DMS153 (cell line): ENCODE results near the gene GNA15.
A peak's percentile ranks its signal among the peaks of the same experiment; 100 is the strongest.

Experiments used
- DNase-seq: peaks from one replicate; lab custom pipeline; 2025; lab: John Stamatoyannopoulos, UW

The GNA15 gene

DNA sequence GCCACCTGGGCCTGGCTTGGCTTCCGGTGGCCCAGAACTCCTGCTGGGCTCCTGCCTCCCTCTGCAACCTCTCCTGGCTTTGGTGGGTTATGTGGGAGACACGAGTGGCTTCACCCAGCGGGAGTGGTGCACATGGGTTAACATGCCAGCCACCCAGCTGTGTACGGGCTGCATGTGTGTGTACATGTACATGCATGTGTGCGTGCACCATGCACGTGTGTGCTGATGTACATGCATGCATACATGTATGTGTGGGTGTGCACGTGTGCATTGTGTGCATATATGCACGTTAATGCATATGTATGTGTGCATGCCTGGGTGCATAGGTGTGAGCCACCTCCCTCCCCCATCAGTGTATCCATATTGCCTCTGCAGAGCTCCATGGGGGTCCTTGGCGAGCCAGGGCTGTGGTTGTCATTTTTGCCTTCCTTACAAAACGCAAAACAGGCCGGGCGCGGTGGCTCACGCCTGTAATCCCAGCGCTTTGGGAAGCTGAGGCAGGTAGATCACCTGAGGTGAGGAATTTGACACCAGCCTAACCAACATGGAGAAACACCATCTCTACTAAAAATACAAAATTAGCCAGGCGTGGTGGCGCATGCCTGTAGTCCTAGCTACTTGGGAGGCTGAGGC is 29.2 kb upstream of the GNA15 start:
- no peak for DNase-seq

DNA sequence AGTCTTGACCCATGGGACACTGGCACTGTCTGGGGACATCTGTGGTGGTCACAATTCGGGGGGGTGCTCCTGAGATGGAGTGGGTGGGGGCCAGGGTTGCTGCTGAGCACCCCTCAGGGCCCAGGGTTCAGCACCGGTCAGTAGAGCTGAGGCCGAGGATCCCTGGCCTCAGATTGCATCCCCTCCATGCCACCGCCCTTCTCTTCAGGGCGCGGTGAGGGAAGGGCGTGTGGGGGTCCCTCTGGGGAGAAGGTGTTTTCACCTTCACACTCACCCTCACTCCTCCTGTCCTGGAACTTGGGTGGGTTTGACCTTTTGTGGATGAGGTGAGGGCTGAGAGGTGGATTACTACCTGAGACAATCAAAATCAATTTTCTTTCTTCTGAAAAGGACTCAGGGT is 28.2 kb upstream of the GNA15 start:
- no peak for DNase-seq

DNA sequence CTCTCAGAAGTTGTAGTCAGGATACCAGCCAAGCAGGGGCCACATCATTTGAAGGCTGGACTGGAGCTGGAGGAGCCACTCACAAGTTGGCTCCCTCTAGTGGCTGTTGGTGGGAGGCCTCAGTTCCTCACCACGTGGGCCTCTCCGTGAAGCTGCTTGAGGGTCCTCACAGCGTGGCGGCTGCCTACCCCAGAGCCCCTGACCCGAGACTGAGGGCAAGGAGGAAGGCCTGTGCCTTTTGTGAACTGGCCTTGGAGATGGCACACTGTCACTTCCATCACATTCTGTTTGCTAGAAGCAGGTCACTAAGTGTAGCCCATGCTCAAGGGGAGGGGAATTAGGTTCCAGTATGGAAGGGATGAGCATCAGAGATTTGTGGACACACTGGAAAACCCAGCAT is 27.1 kb upstream of the GNA15 start:
- peak; percentile 11 for DNase-seq

DNA sequence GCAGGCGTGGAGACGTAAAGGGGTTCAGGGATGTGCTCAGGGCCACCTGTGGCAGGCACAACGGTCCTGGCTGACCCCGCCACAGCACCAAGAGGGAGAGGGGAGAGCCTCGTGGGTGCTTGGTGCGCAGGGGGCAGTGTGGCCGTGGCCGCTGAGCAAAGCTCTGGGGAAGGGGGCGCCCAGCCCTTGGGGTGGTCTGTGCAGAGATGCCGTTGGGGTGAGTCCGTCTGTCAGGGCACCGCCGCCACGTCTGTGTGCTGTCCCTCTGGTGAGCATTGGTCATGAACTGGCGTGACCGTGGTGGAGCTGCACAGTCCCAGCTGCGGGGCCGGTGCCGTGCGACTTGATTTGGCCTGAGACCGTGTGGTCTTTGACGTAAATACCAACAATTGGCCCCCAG is 26.3 kb upstream of the GNA15 start:
- no peak for DNase-seq

DNA sequence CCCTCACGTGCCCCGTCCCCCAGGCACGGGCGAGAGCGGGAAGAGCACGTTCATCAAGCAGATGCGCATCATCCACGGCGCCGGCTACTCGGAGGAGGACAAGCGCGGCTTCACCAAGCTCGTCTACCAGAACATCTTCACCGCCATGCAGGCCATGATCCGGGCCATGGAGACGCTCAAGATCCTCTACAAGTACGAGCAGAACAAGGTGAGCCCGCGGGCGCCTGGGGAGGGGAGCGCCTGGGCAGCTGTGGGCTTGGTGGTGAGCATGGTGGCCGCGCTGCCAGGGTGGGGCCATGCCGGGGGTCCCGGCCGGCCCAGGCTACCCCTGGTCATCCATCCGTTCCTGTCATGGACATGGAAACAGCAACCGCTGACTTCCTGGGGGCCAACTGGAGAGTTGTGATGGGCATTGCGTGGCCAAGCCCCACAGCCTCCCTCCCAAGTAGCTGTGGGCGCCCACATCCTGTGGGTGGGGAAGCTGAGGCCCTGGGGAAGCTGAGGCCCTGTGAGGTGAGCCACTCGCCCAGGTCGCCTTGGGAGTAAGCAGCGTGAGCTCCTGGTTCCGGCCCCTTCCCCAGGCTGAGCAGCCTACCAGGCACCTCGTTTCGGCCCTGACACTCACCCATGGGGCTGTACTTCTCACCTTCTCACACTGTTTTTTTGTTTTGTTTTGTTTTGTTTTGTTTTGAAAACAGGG is 25.6 kb upstream of the GNA15 start:
- DNase-seq = no peak

DNA sequence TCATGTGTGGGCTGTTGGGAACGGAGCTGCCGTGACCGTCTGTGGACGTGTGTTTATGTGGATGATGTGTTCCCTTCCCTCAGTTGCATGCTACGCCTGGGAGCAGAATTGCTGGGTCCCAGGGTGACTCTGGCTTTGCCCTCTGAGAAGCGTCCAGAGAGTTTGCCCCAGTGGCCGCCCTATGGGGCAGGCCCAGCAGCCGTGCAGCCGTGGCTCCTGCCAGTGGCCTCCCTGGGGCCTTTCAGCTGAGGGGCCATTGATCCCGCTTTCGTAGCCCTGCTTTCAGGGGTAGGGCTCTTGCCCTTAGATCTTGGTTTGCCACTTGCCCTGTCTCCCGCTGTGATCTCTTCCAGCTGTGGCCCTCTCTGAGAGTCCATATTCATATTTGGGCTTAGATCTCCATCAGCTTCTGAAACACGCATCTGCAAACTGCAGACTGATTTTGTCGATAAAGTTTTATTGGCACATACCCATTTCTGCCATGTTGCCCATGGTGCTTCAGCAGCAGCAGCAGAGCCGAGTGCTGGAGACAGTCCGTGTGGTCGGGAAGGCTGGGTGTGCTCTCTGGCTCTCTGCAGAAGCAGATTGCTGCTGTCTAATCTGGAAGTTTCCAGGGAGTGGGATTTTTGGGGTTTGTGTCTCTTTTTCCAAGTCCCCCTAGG is 24.1 kb upstream of the GNA15 start:
- no peak for DNase-seq

DNA sequence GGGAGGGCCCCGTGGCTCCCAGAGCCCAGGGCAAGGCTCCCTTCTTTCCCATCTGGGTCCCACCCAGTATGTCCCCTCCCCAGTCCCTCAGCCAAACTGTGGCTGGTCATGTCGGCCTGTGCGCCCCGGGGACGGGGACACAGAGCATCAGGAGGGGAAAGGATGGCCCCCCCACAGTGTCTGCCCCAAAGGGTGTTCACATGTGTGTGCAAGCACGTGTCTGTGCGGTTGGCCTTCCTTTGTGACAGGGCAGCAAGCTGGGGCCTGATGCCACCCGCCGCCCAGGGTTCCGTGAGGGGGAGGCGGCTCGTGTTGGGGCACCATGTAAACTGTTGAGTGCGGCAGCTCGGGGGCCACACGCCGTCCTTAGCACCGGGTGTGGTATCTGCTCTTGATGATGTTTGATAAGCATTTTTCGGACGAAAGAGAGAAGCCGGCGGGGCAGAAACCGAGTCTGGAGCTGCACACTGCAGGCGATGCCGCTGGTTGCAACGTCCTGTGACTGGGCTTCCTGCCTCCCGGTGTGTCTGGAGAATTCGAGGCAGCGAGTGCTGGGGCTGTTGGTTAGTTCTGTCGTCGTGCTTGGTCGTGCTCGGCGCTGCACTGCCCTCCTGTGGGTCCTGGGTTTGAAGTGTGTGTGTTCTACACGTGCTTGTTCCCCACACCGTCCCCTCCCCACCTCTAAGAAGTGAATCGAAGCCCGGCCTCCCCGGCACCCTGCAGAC is 23.3 kb upstream of the GNA15 start:
- DNase-seq = no peak

DNA sequence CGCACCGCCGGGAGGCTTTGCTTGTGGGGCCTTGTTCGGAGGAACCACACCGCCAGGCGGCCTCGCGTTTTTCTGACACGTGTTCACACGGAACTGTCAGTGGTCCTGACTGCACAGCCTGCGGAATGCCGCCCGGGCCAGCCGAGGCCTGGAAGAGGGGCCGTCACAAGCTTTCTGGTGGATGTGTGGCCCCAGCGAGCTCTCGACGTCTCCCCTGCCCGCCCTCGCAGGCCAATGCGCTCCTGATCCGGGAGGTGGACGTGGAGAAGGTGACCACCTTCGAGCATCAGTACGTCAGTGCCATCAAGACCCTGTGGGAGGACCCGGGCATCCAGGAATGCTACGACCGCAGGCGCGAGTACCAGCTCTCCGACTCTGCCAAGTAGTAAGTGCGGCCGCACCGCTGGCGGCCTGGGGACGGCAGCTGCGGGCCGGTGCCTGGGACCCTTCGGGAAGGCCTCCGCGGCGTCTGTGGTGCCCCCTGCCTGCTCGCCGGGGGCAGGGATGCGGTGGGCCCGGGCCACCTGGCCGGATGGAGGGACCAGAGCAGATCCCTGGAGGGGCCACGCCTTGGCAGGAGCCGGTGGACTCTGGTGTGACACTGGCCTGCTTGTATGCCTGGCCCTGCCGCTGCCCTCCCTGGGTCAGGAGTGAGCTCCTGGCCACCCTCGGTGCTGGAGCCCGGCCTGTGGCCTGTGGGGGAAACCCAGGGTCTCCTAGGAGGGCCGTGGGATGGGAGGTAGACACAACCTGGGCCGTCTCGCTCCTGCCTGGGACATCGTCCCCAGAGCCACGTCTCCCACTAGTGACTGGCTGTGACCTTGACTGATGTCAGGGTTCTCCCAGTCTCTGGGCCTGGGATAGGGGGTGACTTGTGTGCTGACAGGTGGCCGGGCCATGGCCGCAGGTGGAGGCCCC is 22.5 kb upstream of the GNA15 start:
- DNase-seq = no peak

DNA sequence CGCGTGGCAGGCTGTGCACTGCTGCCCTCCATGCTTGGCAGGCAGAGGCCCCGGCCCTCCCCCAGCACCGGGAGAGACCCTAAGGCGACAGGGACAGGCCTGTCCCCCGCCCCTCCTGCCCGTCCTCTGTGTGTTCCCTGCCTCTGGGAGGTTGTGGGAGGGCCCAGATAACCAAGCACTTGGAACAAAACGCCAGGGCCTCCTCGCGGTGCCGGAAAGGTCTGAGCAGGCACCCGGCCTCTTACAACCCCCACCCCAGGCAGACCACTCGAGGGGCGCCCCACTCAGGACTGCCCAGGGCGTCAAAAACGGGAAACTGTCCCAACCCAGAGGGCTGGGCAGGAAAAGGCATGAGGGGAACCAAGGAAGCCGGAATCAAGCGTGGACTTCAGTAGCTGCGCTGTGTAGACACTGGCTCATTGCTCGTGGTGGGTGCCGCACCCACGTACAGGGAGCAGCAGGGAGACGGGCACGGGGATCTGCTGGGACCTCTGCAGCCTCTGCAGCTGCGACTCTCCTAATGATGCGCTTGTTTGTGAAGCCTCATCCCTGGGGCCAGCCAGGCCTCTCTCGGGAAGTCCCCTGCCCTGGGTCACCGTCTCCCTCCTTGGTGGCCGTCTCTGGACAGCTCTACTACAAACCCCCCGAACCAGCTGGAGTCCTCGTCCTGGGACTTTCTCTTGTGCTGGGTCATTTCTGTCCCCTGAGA is 21.7 kb upstream of the GNA15 start:
- no peak for DNase-seq

DNA sequence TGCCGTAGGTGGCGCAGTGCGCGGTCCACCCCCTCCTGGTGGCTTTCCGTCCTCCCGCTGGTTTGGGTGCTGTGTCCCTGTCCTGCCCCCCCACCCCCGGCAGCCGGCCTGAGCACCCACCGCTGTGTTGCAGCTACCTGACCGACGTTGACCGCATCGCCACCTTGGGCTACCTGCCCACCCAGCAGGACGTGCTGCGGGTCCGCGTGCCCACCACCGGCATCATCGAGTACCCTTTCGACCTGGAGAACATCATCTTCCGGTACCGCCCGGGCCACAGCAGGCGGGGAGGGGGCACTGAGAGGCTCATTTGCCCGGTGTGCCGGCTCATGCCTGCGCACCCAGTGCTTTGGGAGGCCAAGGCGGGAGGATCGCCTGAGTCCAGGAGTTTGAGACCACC is 21.0 kb upstream of the GNA15 start:
- no peak for DNase-seq

DNA sequence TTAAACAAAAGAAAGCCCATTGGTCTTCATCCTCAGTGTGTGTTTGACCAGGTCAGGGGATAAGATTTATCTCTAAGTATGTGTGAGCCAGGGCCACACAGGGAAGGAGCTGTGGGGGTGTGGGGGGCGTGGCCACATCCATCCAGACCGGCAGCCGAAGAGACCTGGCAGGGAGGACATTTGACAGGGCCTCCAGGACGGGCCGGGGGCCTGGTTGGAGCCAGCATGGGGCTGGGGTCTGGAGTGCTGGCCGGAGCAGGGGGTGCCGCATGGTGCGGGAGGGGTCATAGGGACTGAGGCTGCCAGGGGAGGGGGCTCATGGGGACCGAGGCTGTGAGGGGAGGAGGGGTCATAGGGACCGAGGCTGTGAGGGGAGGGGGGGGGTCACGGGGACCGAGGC is 20.4 kb upstream of the GNA15 start:
- no peak for DNase-seq

DNA sequence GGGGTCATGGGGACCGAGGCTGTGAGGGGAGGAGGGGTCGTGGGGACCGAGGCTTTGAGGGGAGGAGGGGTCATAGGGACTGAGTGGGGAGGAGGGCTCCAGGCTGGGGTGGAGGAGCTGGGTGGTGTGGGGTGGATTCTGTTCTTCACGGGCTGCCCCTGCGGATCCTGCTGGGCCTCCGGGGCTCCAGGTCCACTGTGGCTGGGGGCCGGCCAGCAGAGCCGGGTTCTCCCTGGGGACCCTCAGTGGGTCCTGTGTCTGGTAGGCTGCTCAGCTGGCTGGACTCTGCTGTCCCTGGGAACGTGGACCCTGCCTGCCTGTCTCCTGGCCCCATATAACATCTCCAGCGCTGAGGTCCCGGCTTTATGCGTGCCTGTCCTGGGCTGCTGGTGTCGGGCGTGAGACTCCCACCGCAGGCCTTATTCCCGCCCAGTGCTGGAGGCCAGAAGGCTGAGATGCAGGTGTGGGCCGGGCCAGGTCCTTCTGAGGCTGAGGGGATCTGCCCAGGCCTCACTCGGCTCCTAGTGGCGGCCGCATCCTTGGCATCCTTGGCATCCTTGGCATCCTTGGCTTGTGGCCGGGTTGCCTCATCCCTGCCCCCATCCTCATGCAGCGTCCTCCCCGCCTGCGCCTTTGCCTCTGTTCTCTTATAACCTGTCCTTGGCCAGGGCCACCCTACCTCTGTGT is 19.8 kb upstream of the GNA15 start:
- no peak for DNase-seq

DNA sequence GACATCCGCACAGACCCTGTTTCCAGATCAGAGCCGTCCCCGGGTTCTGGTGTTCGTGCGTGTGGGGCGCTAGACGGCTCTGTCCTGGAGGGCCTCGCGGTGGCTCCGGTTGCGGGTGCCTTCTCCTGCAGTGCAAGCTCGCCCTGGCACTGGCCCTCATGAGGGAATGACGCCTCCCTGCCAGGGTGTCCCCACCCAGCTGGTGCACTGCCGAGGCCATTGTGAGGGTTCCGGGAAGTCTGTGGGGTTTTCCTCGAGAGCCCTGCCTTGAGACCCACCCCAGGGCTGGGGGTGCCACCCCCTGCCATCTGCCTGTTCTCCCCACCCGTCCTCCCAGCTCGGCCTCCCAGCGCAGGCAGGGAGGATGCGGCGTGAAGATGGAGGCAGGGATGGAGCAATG is 19.2 kb upstream of the GNA15 start:
- DNase-seq = no peak

DNA sequence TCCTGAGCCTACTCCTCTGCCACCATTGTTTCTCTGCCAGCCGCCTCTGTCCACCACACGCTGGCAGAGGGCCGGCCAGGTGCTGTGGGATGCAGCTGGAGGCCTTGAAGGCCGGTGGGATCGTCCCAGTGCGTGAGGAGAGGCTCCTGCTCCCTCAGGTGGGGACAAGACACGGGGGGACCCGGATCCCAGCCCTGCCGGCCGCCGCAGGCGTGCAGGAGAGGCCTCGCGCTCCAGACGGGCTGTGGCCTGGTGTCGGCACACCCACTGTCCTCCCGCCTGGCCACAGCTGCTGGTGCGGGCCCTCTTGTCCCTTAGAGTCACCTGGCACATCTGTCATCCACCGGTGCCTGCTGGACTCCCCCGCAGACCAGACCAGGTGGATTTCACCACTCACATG is 18.1 kb upstream of the GNA15 start:
- no peak for DNase-seq

DNA sequence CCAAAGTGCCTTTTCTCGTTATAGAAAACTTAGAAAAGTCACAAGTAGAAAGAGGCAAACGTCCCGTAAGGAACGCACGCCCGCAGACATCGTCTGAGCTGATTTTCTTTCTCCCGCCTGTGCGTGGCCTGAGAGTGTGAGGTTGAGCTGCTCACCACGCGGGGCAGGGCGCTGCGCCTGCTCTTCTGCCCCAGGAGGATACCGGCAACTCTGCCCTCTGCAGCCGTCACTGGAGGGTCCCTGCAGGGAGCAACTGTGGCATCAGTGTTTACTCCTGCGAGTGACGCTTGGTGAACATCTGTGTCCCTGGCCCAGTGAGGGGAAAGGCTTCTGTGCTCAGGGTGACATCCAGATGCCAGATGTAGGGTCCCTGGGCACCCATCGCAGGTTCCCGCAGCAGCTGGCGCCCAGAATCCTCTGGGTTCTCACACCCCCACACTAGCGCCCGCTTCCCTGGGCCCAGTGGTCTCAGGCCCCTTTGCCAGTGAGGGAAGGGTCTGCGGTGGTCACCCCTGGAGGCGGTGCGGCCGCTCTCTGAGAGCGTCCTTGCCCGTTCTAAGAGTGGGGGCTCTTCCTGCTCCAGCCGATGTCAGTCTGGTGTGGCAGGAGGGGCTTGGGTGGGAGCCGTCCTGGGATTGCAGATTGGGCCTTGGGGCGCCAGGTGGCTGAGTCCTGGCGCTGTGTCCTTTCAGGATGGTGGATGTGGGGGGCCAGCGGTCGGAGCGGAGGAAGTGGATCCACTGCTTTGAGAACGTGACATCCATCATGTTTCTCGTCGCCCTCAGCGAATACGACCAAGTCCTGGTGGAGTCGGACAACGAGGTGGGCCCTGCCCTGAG is 17.4 kb upstream of the GNA15 start:
- DNase-seq = no peak

DNA sequence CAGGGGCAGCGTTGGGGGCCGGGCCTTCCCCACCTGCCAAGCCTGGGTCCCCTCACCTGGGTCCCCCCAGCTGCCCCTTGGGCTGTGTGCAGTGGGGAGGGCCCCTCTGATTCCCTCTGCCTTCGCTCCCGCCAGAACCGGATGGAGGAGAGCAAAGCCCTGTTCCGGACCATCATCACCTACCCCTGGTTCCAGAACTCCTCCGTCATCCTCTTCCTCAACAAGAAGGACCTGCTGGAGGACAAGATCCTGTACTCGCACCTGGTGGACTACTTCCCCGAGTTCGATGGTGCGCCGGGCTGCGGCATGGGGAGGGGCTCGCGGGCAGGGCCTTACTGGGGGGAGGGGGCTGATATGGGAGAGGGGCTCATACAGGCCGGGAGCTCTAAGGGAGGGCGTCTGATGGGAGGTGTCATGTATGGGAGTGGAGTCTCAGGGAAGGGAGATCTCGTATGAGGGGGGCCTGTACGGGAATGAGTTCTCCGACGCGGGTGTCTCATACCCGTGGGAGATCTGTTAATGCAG is 16.7 kb upstream of the GNA15 start:
- no peak for DNase-seq

DNA sequence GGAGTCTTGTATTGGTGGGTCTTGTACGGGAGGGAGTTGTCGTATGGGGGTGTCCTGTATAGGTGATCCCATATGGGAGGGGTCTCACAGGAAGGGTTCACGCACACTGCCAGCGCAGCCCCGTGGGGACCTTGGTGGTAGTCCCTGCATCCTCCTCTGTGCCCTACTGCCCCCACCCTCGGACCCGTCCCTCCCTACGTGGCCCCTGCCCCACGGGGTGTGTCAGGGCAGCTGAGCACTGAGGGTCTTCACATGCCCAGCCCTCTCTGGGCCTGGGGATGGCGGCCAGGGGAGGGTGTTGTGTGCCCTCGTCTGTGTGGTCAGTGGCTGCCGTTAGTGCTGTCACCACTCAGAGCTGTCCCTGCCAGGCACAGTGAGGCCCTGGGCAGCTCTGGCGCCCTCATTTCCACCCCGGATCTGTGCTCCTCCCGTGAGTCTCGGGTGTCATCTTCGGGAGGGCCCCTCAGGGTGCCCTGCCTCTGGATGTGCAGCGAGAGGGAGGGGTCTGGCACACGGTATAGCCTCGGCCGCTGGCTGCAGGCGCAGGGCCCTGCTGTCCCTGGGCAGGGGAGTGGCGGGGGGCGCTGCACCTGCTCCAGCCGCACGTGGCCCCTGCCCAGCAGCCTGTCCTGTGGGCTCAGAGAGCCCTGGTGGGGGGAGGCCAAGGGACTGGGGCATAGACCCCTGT is 16.0 kb upstream of the GNA15 start:
- DNase-seq = no peak

DNA sequence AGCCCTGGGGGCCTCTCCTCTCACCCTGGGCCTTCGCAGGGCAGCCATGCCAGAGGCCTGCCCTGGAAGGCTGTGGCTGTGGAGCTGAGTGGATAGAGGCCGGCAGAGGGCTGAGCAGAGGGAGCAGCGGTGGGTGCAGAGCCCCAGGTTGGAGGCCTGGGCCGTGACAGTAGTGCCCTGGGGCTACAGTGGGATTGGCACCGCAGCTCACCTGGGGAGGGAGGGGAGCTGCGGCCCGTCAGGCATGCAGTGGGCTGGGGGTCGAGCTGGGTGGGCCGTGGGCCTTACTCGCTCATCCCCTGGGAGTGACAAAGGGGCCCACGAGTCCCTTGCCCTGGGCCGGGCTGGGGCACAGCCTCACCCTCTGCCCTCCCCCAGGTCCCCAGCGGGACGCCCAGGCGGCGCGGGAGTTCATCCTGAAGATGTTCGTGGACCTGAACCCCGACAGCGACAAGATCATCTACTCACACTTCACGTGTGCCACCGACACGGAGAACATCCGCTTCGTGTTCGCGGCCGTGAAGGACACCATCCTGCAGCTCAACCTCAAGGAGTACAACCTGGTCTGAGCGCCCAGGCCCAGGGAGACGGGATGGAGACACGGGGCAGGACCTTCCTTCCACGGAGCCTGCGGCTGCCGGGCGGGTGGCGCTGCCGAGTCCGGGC is 15.1 kb upstream of the GNA15 start:
- no peak for DNase-seq
